Activated T-cell treated with anti-CD3 and anti-CD28 coated beads, Interleukin-2, amount 50 U/mL, for 4 hours (primary cell): Measurements from ENCODE around the gene CNTN5. TPM values are rescaled to one million over a fixed set of nuclear protein-coding genes. Genes with fewer than 3 reads are reported as not detected.
"Not testable (repeated sequence)": the region's sequence is repeated elsewhere in the genome, so short reads cannot be mapped to it uniquely, and the experiment has no call there.

Source experiments
- ATAC-seq, 2 donors: fragments of 200-7000 bp; cut with Tn5 transposase; one replicate each; pipeline ENCODE4 v1.10.0; 2021
- DNase-seq: peaks from one replicate; pipeline ENCODE4 v3.0.0-alpha.2; 2020
- H3K27me3 Mint-ChIP-seq: one replicate; pipeline ENCODE4 v1.8.0; 2021; ENCODE audit warnings: low read depth, mixed read lengths
- H3K36me3 Mint-ChIP-seq: one replicate; pipeline ENCODE4 v1.8.0; 2022; ENCODE audit warnings: mixed read lengths; ENCODE audit not compliant: insufficient read depth
- H3K4me1 Mint-ChIP-seq: one replicate; pipeline ENCODE4 v1.8.0; 2021; ENCODE audit warnings: low read depth, mixed read lengths
- H3K4me3 Mint-ChIP-seq: one replicate; pipeline ENCODE4 v1.8.0; 2021; ENCODE audit warnings: mild to moderate bottlenecking, moderate library complexity, mixed read lengths
- H3K9me3 Mint-ChIP-seq: one replicate; pipeline ENCODE4 v1.8.0; 2021; ENCODE audit warnings: mixed read lengths
- total RNA-seq, 3 donors: library from RNA; stranded (reverse); gene quantifications; one replicate each; pipeline ENCODE4 v1.2.1, GENCODE V29; 2021

Gene CNTN5
- total RNA-seq, 3 donors from 2014 or later, result not detected

- ATAC-seq, result no peak
- no peaks in the 10 kb centered on the region for H3K4me1 Mint-ChIP-seq
- no peak overlapping the region for H3K4me3 Mint-ChIP-seq
- peaks cover 9% of the 10 kb centered on the region for H3K9me3 Mint-ChIP-seq
- DNase-seq, result no peak
- H3K27me3 Mint-ChIP-seq, result no peaks in the 10 kb centered on the region
- no peaks in the 10 kb centered on the region for H3K36me3 Mint-ChIP-seq
Measured at GRCh38 chr11:99271527-99271926, 250.8 kb downstream of the CNTN5 start.

GRCh38 chr11:99275521-99275920 is 254.8 kb downstream of the CNTN5 start:
- Mint-ChIP-seq H3K4me1 (no peaks in the 10 kb centered on the region), H3K4me3 (no peak overlapping the region), H3K27me3 (no peaks in the 10 kb centered on the region), H3K36me3 (no peaks in the 10 kb centered on the region), H3K9me3 (peaks cover 14% of the 10 kb centered on the region)
- no peak for DNase-seq
- no peak for ATAC-seq

- Mint-ChIP-seq H3K4me1 (no peaks in the 10 kb centered on the region), H3K27me3 (no peaks in the 10 kb centered on the region), H3K36me3 (no peaks in the 10 kb centered on the region), H3K9me3 (peaks cover 22% of the 10 kb centered on the region), H3K4me3 (no peak overlapping the region)
- ATAC-seq (no peak), DNase-seq (no peak)
Measured at GRCh38 chr11:99277281-99277680, 256.5 kb downstream of the CNTN5 start.

- ATAC-seq, result no peak
- H3K9me3 Mint-ChIP-seq, result peaks cover 23% of the 10 kb centered on the region
- H3K36me3 Mint-ChIP-seq, result no peaks in the 10 kb centered on the region
- H3K27me3 Mint-ChIP-seq, result no peaks in the 10 kb centered on the region
- H3K4me3 Mint-ChIP-seq, result no peak overlapping the region
- no peaks in the 10 kb centered on the region for H3K4me1 Mint-ChIP-seq
- DNase-seq, result no peak
Measured at GRCh38 chr11:99279266-99279665, 258.5 kb downstream of the CNTN5 start.

- Mint-ChIP-seq H3K9me3 (peaks cover 22% of the 10 kb centered on the region), H3K4me3 (no peak overlapping the region), H3K4me1 (no peaks in the 10 kb centered on the region), H3K36me3 (no peaks in the 10 kb centered on the region), H3K27me3 (no peaks in the 10 kb centered on the region)
- DNase-seq (no peak), ATAC-seq (no peak)
Measured at GRCh38 chr11:99281331-99281730, 260.6 kb downstream of the CNTN5 start.

- not testable (repeated sequence) for ATAC-seq, H3K4me1 Mint-ChIP-seq, H3K36me3 Mint-ChIP-seq, H3K4me3 Mint-ChIP-seq, DNase-seq, H3K27me3 Mint-ChIP-seq
- peaks cover 24% of the 10 kb centered on the region for H3K9me3 Mint-ChIP-seq
Measured at GRCh38 chr11:99297925-99298324, 277.2 kb downstream of the CNTN5 start.

- H3K36me3 Mint-ChIP-seq, result no peaks in the 10 kb centered on the region
- no peaks in the 10 kb centered on the region for H3K4me1 Mint-ChIP-seq
- no peak overlapping the region for H3K4me3 Mint-ChIP-seq
- no peaks in the 10 kb centered on the region for H3K27me3 Mint-ChIP-seq
- no peaks in the 10 kb centered on the region for H3K9me3 Mint-ChIP-seq
- ATAC-seq (no peak), DNase-seq (no peak)
Measured at GRCh38 chr11:99307510-99308088, 286.9 kb downstream of the CNTN5 start.

GRCh38 chr11:99311870-99312269 is 291.1 kb downstream of the CNTN5 start:
- DNase-seq (no peak), ATAC-seq (no peak)
- H3K9me3 Mint-ChIP-seq, result peaks cover 13% of the 10 kb centered on the region
- H3K27me3 Mint-ChIP-seq, result no peaks in the 10 kb centered on the region
- no peaks in the 10 kb centered on the region for H3K4me1 Mint-ChIP-seq
- H3K4me3 Mint-ChIP-seq, result no peak overlapping the region
- no peaks in the 10 kb centered on the region for H3K36me3 Mint-ChIP-seq

GRCh38 chr11:99316776-99317520 is 296.2 kb downstream of the CNTN5 start:
- Mint-ChIP-seq H3K4me3 (no peak overlapping the region), H3K27me3 (no peaks in the 10 kb centered on the region), H3K9me3 (peaks cover 28% of the 10 kb centered on the region), H3K36me3 (no peaks in the 10 kb centered on the region), H3K4me1 (no peaks in the 10 kb centered on the region)
- no peak for DNase-seq
- no peak for ATAC-seq

GRCh38 chr11:99320769-99321290 is 300.1 kb downstream of the CNTN5 start:
- H3K4me3 Mint-ChIP-seq, result no peak overlapping the region
- peaks cover 20% of the 10 kb centered on the region for H3K9me3 Mint-ChIP-seq
- no peaks in the 10 kb centered on the region for H3K4me1 Mint-ChIP-seq
- no peaks in the 10 kb centered on the region for H3K36me3 Mint-ChIP-seq
- DNase-seq, result no peak
- no peak for ATAC-seq
- no peaks in the 10 kb centered on the region for H3K27me3 Mint-ChIP-seq

- Mint-ChIP-seq H3K9me3 (peaks cover 8% of the 10 kb centered on the region), H3K4me3 (no peak overlapping the region), H3K4me1 (no peaks in the 10 kb centered on the region), H3K27me3 (no peaks in the 10 kb centered on the region), H3K36me3 (no peaks in the 10 kb centered on the region)
- ATAC-seq (no peak), DNase-seq (no peak)
Measured at GRCh38 chr11:99325847-99326246, 305.1 kb downstream of the CNTN5 start.

GRCh38 chr11:99327066-99327465 is 306.3 kb downstream of the CNTN5 start:
- DNase-seq, result no peak

GRCh38 chr11:99327527-99327926 is 306.8 kb downstream of the CNTN5 start:
- no peaks in the 10 kb centered on the region for H3K4me1 Mint-ChIP-seq
- DNase-seq (no peak), ATAC-seq (no peak)
- H3K27me3 Mint-ChIP-seq, result no peaks in the 10 kb centered on the region
- H3K36me3 Mint-ChIP-seq, result no peaks in the 10 kb centered on the region
- H3K9me3 Mint-ChIP-seq, result peaks cover 4% of the 10 kb centered on the region
- H3K4me3 Mint-ChIP-seq, result no peak overlapping the region

More at GRCh38 chr11:99327066-99327465, 306.3 kb downstream of the CNTN5 start:
- Mint-ChIP-seq H3K4me1 (no peaks in the 10 kb centered on the region), H3K36me3 (no peaks in the 10 kb centered on the region), H3K9me3 (peaks cover 4% of the 10 kb centered on the region), H3K27me3 (no peaks in the 10 kb centered on the region), H3K4me3 (no peak overlapping the region)
- ATAC-seq, result no peak

GRCh38 chr11:99333621-99334020 is 312.9 kb downstream of the CNTN5 start:
- no peaks in the 10 kb centered on the region for H3K27me3 Mint-ChIP-seq
- no peaks in the 10 kb centered on the region for H3K4me1 Mint-ChIP-seq
- H3K9me3 Mint-ChIP-seq, result no peaks in the 10 kb centered on the region
- no peaks in the 10 kb centered on the region for H3K36me3 Mint-ChIP-seq
- ATAC-seq (no peak), DNase-seq (no peak)
- H3K4me3 Mint-ChIP-seq, result no peak overlapping the region

GRCh38 chr11:99343117-99343516 is 322.4 kb downstream of the CNTN5 start:
- H3K36me3 Mint-ChIP-seq, result no peaks in the 10 kb centered on the region
- no peaks in the 10 kb centered on the region for H3K4me1 Mint-ChIP-seq
- H3K27me3 Mint-ChIP-seq, result no peaks in the 10 kb centered on the region
- H3K9me3 Mint-ChIP-seq, result peaks cover 11% of the 10 kb centered on the region
- ATAC-seq, result no peak
- DNase-seq, result no peak
- no peak overlapping the region for H3K4me3 Mint-ChIP-seq
